ENCODE results near the gene LIN52. TPM values are rescaled to one million over a fixed set of nuclear protein-coding genes. Genes with fewer than 3 reads are reported as not detected.

The LIN52 gene
- total and polyA plus RNA-seq, 2 experiments from 2014 or later, result 8.6 to 10.8 TPM

- no peak for TF ChIP-seq ZNF462 (CRISPR knock-in tag; IDR thresholded peaks at IDR 0.05)
- TF ChIP-seq REST (IDR thresholded peaks at IDR 0.05; ENCODE audit: unreplicated experiment), result no peak
- TF ChIP-seq NANOG (IDR thresholded peaks at IDR 0.05; ENCODE audit: borderline replicate concordance), result no peak
- no peak for TF ChIP-seq JUNB (IDR thresholded peaks at IDR 0.05; ENCODE audit: unreplicated experiment)
- no peak for TF ChIP-seq EZH2 (IDR thresholded peaks at IDR 0.05; ENCODE audit: low read depth, unreplicated experiment)
- no peak for TF ChIP-seq ZNF331 (CRISPR knock-in tag; IDR thresholded peaks at IDR 0.05; ENCODE audit: low read depth)
- no peak for TF ChIP-seq POLR2AphosphoS5 (IDR thresholded peaks at IDR 0.05; ENCODE audit: low read depth)
- no peak for TF ChIP-seq ZNF114 (CRISPR knock-in tag; IDR thresholded peaks at IDR 0.05)
- no peak for TF ChIP-seq STAT1 (IDR thresholded peaks at IDR 0.05; ENCODE audit: unreplicated experiment)
These were observed 129.4 kb downstream of the LIN52 start (continued) for GRCh38 chr14:74213907-74214803.

Measured in GM23338 (cell line).